LNCaP clone FGC (cell line): Measurements from ENCODE around the gene MST1R.

Experiments
- DNase-seq: peaks from one replicate; pipeline ENCODE4 v3.0.0-alpha.2; 2011; ENCODE audit warnings: low read depth
- H3K4me3 ChIP-seq: 2 replicates; pipeline ENCODE4 v1.5.1; 2011; ENCODE audit warnings: mild to moderate bottlenecking, low read depth, low read length, control low read depth
- CTCF ChIP-seq: IDR thresholded peaks from 2 replicates; pipeline ENCODE4 v1.5.1; 2012; ENCODE audit warnings: mild to moderate bottlenecking; ENCODE audit not compliant: control insufficient read depth, insufficient read depth; ENCODE audit errors: extremely low read depth

MST1R gene

GRCh38 chr3:49889296-49889695 lies 14.4 kb downstream of the MST1R start:
- no peak for TF ChIP-seq CTCF
- no peak overlapping the region for H3K4me3 ChIP-seq
- DNase-seq, result no peak

- no peak for DNase-seq
- TF ChIP-seq CTCF, result no peak
- H3K4me3 ChIP-seq, result no peak overlapping the region
Measured at GRCh38 chr3:49886922-49887265, 16.8 kb downstream of the MST1R start.

GRCh38 chr3:49883998-49884397 lies 19.7 kb downstream of the MST1R start:
- TF ChIP-seq CTCF, result no peak
- H3K4me3 ChIP-seq, result no peak overlapping the region
- DNase-seq, result no peak

GRCh38 chr3:49882166-49882565 lies 21.5 kb downstream of the MST1R start:
- H3K4me3 ChIP-seq, result no peak overlapping the region
- no peak for TF ChIP-seq CTCF
- no peak for DNase-seq

- DNase-seq, result no peak
- no peak overlapping the region for H3K4me3 ChIP-seq
- TF ChIP-seq CTCF, result no peak
Measured at GRCh38 chr3:49880581-49881315, 22.9 kb downstream of the MST1R start.

GRCh38 chr3:49879721-49880120 lies 24.0 kb downstream of the MST1R start:
- no peak overlapping the region for H3K4me3 ChIP-seq
- TF ChIP-seq CTCF, result no peak
- DNase-seq, result no peak

- H3K4me3 ChIP-seq, result no peak overlapping the region
- DNase-seq, result no peak
- TF ChIP-seq CTCF, result no peak
Measured at GRCh38 chr3:49878686-49879085, 25.0 kb downstream of the MST1R start.
